Adrenal gland (tissue), 5 donors: Measurements from ENCODE around the gene DNAJC1.

Experiments
- POLR2A ChIP-seq, 2 donors: fragments of 450-650 bp; IDR thresholded peaks; one replicate each; pipeline ENCODE4 v1.6.1; 2017; ENCODE audit warnings: antibody characterized with exemption in 2 of 2, mild to moderate bottlenecking in 2 of 2, moderate library complexity in 1 of 2
- TF ChIP-seq, protein P1 (sequence below), 6 experiments: fragments of 450-650 bp in 4 of 6; fragments of 200-600 bp in 2 of 6; sonication (generic) in 1 of 6; IDR thresholded peaks; 1 replicate in 5 of 6; 2 replicates in 1 of 6; pipeline versions ENCODE4 v1.5.1 to v1.8.0; 2016 to 2021; ENCODE audit warnings: antibody characterized with exemption in 6 of 6, mild to moderate bottlenecking in 2 of 6, moderate library complexity in 1 of 6
- donor health status: DM: no; HTN: no; CAD: no.

GRCh38 chr10:21733710-21734109, 269.8 kb downstream of the DNAJC1 start:
- TF ChIP-seq, protein P1, sequence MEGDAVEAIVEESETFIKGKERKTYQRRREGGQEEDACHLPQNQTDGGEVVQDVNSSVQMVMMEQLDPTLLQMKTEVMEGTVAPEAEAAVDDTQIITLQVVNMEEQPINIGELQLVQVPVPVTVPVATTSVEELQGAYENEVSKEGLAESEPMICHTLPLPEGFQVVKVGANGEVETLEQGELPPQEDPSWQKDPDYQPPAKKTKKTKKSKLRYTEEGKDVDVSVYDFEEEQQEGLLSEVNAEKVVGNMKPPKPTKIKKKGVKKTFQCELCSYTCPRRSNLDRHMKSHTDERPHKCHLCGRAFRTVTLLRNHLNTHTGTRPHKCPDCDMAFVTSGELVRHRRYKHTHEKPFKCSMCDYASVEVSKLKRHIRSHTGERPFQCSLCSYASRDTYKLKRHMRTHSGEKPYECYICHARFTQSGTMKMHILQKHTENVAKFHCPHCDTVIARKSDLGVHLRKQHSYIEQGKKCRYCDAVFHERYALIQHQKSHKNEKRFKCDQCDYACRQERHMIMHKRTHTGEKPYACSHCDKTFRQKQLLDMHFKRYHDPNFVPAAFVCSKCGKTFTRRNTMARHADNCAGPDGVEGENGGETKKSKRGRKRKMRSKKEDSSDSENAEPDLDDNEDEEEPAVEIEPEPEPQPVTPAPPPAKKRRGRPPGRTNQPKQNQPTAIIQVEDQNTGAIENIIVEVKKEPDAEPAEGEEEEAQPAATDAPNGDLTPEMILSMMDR (IDR thresholded peaks at IDR 0.05), result no peak
- no peak for TF ChIP-seq POLR2A (IDR thresholded peaks at IDR 0.05)
